Measurements from ENCODE around the gene PRMT9.

DNA sequence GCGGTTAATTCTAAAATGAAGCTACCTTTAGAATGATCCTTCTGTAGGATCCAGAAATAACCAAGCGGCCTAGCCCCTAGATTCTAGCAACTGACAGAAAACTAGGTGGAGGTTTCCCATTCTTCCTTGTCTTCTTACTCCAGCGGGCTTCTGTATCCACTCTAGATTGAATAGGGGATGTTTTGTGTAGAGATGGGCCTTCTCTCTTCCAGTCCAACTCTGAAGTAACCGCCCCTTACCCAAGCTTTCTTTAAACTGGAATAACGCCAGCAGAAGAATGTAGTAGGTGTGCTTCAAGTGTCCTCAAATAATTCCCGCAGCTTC is 67.2 kb downstream of the PRMT9 start:
- TF ChIP-seq YY1 (IDR thresholded peaks at IDR 0.05; ENCODE audit: insufficient read depth, insufficient read length) (no peak), ZNF274 (IDR thresholded peaks at IDR 0.05; ENCODE audit: low read depth, low read length) (no peak), SUZ12 (IDR thresholded peaks at IDR 0.05; ENCODE audit: extremely low read depth, insufficient read depth, insufficient read length) (no peak)
